Prostate gland (tissue), 2 donors: Measurements from ENCODE around the gene ZCCHC14. TPM values are rescaled to one million over a fixed set of nuclear protein-coding genes. Genes with fewer than 3 reads are reported as not detected.

Experiments
- DNase-seq: peaks from one replicate; pipeline ENCODE4 v3.0.0-alpha.2; 2019; ENCODE audit warnings: low spot score
- H3K27ac ChIP-seq, 2 donors: fragments of 200-600 bp; sonication (generic); 2 replicates each; pipeline ENCODE4 v1.5.1; 2017 to 2019
- H3K27me3 ChIP-seq: fragments of 200-600 bp; sonication (generic); replicated peaks from 2 replicates; pipeline ENCODE4 v1.5.1; 2019; ENCODE audit not compliant: insufficient read depth
- H3K36me3 ChIP-seq, 2 donors: fragments of 200-600 bp; sonication (generic); 1 replicate in 1 of 2; 2 replicates in 1 of 2; pipeline versions ENCODE4 v1.5.1 to v1.8.1; 2017 to 2019
- H3K4me1 ChIP-seq: fragments of 200-600 bp; sonication (generic); replicated peaks from 2 replicates; pipeline ENCODE4 v1.5.1; 2019
- H3K4me3 ChIP-seq, 2 donors: fragments of 200-600 bp; sonication (generic); 2 replicates each; pipeline ENCODE4 v1.5.1; 2017 to 2019
- H3K9me3 ChIP-seq: fragments of 200-600 bp; sonication (generic); 2 replicates; pipeline ENCODE4 v1.5.1; 2017
- POLR2A ChIP-seq: fragments of 450-650 bp; IDR thresholded peaks from one replicate; pipeline ENCODE4 v1.6.1; 2016; ENCODE audit warnings: antibody characterized with exemption, mild to moderate bottlenecking
- POLR2AphosphoS5 ChIP-seq: sonication (generic); formaldehyde crosslinking; IDR thresholded peaks from one replicate; pipeline ENCODE4 v1.6.1; 2017; ENCODE audit warnings: antibody characterized with exemption
- WGBS: methylation state at CpG from one replicate; pipeline ENCODE4 v1.1.5; 2018; 5-methylcytosine and 5-hydroxymethylcytosine counted together
- intact Hi-C: fragments of 100-400 bp; cut with DNase I; formaldehyde crosslinking; loops from one replicate; pipeline ENCODE4 v1.14.2; 2022
- total RNA-seq, 2 donors: library from RNA; depleted of rRNA; stranded (reverse); fragments of >200 nt; gene quantifications; one replicate each; pipeline ENCODE4 v1.1.0, GENCODE V29; 2016
- TF ChIP-seq, protein P1 (sequence below), 4 experiments: fragments of 200-600 bp in 2 of 4; fragments of 450-650 bp in 2 of 4; sonication (generic) in 2 of 4; IDR thresholded peaks; 1 replicate in 3 of 4; 2 replicates in 1 of 4; pipeline ENCODE4 v1.5.1; 2016 to 2019; ENCODE audit warnings: antibody characterized with exemption in 4 of 4, mild to moderate bottlenecking in 2 of 4, moderate library complexity in 2 of 4

The ZCCHC14 gene
- total RNA-seq, 2 donors from 2014 or later: 14.9 to 55.7 TPM

GRCh38 chr16:87432330-87432915, 60.4 kb downstream of the ZCCHC14 start:
- 95% methylated on average over 15 of the region's 15 CpGs for WGBS
- Histone ChIP-seq H3K9me3 (no peaks in the 10 kb centered on the region), H3K36me3 (no peaks in the 10 kb centered on the region), H3K4me1 (no peaks in the 10 kb centered on the region), H3K4me3 (no peak overlapping the region), H3K27ac (no peak overlapping the region), H3K27me3 (peaks cover 4% of the 10 kb centered on the region)
- no peak for DNase-seq
- TF ChIP-seq POLR2AphosphoS5 (no peak), POLR2A (no peak)
- TF ChIP-seq, protein P1, sequence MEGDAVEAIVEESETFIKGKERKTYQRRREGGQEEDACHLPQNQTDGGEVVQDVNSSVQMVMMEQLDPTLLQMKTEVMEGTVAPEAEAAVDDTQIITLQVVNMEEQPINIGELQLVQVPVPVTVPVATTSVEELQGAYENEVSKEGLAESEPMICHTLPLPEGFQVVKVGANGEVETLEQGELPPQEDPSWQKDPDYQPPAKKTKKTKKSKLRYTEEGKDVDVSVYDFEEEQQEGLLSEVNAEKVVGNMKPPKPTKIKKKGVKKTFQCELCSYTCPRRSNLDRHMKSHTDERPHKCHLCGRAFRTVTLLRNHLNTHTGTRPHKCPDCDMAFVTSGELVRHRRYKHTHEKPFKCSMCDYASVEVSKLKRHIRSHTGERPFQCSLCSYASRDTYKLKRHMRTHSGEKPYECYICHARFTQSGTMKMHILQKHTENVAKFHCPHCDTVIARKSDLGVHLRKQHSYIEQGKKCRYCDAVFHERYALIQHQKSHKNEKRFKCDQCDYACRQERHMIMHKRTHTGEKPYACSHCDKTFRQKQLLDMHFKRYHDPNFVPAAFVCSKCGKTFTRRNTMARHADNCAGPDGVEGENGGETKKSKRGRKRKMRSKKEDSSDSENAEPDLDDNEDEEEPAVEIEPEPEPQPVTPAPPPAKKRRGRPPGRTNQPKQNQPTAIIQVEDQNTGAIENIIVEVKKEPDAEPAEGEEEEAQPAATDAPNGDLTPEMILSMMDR (IDR thresholded peaks at IDR 0.05): no peak
- intact Hi-C loops: no loop called here

DNA sequence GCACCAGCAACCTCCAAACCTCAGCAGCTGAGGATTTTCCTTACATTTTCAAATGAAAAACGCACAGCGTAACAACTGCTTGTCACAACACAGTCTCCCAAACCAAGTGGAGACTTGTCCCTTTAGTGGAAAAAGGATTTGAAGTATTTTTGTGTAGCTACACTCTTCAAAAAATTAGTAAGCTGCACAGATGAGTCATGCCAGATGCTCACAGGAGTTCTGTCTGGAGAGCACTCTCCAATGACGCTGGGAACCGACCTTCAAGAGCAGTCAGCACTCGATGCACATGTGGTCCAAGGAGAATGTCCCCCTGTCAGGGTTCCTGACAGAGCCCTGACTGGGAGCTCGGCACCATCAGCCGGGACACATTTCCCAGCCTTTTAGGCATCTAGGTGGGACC, 60.9 kb downstream of the ZCCHC14 start:
- 74% methylated on average over 7 of the region's 7 CpGs for WGBS
- H3K27ac ChIP-seq: no peak overlapping the region
- intact Hi-C loops: no loop called here

DNA sequence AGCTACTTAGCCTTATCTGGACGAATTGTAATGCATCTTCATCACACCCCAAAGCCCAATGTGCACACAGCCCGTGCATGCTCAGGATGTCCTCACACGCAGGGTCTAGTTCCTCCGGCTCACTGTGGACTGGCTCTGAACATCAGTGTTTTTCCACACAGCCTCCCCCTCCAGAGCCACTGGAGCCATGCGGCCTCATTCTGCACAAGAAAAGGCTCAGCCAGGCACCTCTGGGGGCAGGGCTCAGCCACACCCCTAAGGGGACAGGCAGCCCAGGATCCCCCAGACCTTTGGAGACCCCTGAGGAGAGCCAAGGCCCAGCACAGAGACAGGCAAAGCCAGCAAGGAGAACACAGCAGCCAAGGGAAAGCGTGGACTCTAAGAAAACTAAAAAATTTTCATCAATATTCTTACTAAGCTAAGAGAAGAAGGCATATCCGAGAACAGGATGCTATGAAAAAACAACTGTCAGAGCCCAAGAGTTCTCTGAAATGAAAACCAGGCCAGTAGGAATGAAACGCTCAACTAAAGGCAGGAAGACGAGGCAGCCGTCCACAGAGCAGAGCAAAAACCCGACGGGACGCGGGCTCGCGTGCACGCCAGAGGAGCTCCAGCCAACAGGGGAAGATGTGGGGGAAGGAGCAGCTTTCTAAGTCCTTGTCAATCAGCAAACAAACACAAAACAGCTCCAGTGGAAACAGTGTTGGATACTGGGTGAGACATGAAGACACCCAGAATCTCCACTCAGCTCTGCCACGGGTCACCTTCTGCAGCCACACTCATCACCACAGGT, 66.2 kb downstream of the ZCCHC14 start:
- TF ChIP-seq, protein P1 (IDR thresholded peaks at IDR 0.05): no peak
- TF ChIP-seq POLR2A (no peak), POLR2AphosphoS5 (no peak)
- no peak overlapping the region for H3K4me3 ChIP-seq
- 93% methylated on average over 18 of the region's 18 CpGs for WGBS
- H3K27ac ChIP-seq: no peak overlapping the region
- intact Hi-C loops: no loop called here
- no peaks in the 10 kb centered on the region for H3K27me3 ChIP-seq
- DNase-seq: no peak
- H3K9me3 ChIP-seq: no peaks in the 10 kb centered on the region
- peaks cover 0 to 7% of the 10 kb centered on the region in 2 donors for H3K36me3 ChIP-seq
- no peaks in the 10 kb centered on the region for H3K4me1 ChIP-seq

More for the DNA sequence above, 60.9 kb downstream of the ZCCHC14 start:
- TF ChIP-seq, protein P1 (IDR thresholded peaks at IDR 0.05): no peak
- TF ChIP-seq POLR2AphosphoS5: no peak
- Histone ChIP-seq H3K9me3 (no peaks in the 10 kb centered on the region), H3K4me3 (no peak overlapping the region), H3K27me3 (peaks cover 4% of the 10 kb centered on the region), H3K36me3 (no peaks in the 10 kb centered on the region), H3K4me1 (no peaks in the 10 kb centered on the region)
- DNase-seq: no peak

- H3K27me3 ChIP-seq: no peaks in the 10 kb centered on the region
- no peak for DNase-seq
- H3K36me3 ChIP-seq: peaks cover 0 to 7% of the 10 kb centered on the region in 2 donors
- no peak overlapping the region for H3K27ac ChIP-seq
- no peaks in the 10 kb centered on the region for H3K4me1 ChIP-seq
- H3K4me3 ChIP-seq: no peak overlapping the region
- intact Hi-C loops: no loop called here
- H3K9me3 ChIP-seq: no peaks in the 10 kb centered on the region
- 94% methylated on average over 12 of the region's 12 CpGs for WGBS
- TF ChIP-seq POLR2AphosphoS5: no peak
- TF ChIP-seq, protein P1 (IDR thresholded peaks at IDR 0.05): no peak
Measured at GRCh38 chr16:87425941-87426340, 66.9 kb downstream of the ZCCHC14 start.

DNA sequence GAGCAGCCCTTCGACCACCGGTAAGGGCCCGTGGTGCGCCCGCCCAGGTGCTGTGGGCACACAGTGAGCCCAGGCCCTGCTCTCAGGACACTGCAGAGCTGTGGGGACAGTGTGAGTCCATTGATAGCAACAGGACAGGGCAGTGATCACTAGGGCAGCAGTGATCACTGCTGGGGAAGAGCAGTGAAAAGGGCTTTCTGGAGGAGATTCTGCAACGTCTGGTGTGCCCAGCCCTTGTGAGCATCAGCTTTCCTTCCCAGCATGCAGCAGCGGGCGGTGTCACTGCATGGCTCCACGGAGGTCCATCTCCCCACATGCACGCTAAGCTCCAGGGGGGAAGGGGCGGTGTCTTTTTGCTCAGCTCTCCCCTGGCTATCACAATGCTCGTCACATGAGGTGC, 68.6 kb downstream of the ZCCHC14 start:
- Histone ChIP-seq H3K4me3 (no peak overlapping the region), H3K27ac (no peak overlapping the region), H3K36me3 (peaks cover 0 to 7% of the 10 kb centered on the region in 2 donors), H3K4me1 (no peaks in the 10 kb centered on the region), H3K9me3 (no peaks in the 10 kb centered on the region), H3K27me3 (no peaks in the 10 kb centered on the region)
- intact Hi-C loops: no loop called here
- TF ChIP-seq POLR2AphosphoS5 (no peak), POLR2A (no peak)
- TF ChIP-seq, protein P1 (IDR thresholded peaks at IDR 0.05): no peak
- 82% methylated on average over 12 of the region's 12 CpGs for WGBS
- no peak for DNase-seq
